Fibroblast of lung (primary cell): Measurements from ENCODE around the gene ZNF346. TPM values are rescaled to one million over a fixed set of nuclear protein-coding genes. Genes with fewer than 3 reads are reported as not detected.

Source experiments
- DNase-seq, 2 donors: peaks; one replicate each; pipeline versions ENCODE4 v3.0.0 to v3.0.0-alpha.2; 2010; ENCODE audit warnings: low read depth in 2 of 2
- H2AFZ ChIP-seq: 2 replicates; pipeline ENCODE4 v1.5.1; 2012; ENCODE audit warnings: low read length, control low read depth, inconsistent platforms
- H3K27ac ChIP-seq: 2 replicates; pipeline ENCODE4 v1.5.1; 2011; ENCODE audit warnings: low read length, control low read depth; ENCODE audit not compliant: insufficient read depth
- H3K27me3 ChIP-seq: 2 replicates; pipeline ENCODE4 v1.5.1; 2011; ENCODE audit warnings: mild to moderate bottlenecking, low read length; ENCODE audit not compliant: control insufficient read depth, insufficient read depth
- H3K36me3 ChIP-seq: 2 replicates; pipeline ENCODE4 v1.5.1; 2011; ENCODE audit warnings: low read length; ENCODE audit not compliant: control insufficient read depth, insufficient read depth
- H3K4me1 ChIP-seq: 2 replicates; pipeline ENCODE4 v1.5.1; 2011; ENCODE audit warnings: low read length; ENCODE audit not compliant: control insufficient read depth, insufficient read depth; ENCODE audit errors: extremely low read depth
- H3K4me2 ChIP-seq: 2 replicates; pipeline ENCODE4 v1.5.1; 2011; ENCODE audit warnings: low read length, control low read depth; ENCODE audit not compliant: insufficient read depth; ENCODE audit errors: extremely low read depth
- H3K4me3 ChIP-seq, 4 experiments: fragments of 200-600 bp in 1 of 4; sonication (generic) in 1 of 4; replicated peaks in 1 of 4; 2 replicates each; pipeline ENCODE4 v1.5.1; 2011 to 2016; ENCODE audit warnings: low read length in 4 of 4, low read depth in 3 of 4, mild to moderate bottlenecking in 3 of 4, control low read depth in 2 of 4, inconsistent platforms in 1 of 4, mixed read lengths in 1 of 4; ENCODE audit not compliant: insufficient read depth in 1 of 4; ENCODE audit errors: control extremely low read depth in 1 of 4
- H3K79me2 ChIP-seq: 2 replicates; pipeline ENCODE4 v1.5.1; 2012; ENCODE audit warnings: mild to moderate bottlenecking, low read length, inconsistent platforms; ENCODE audit not compliant: control insufficient read depth, insufficient read depth
- H3K9ac ChIP-seq: 2 replicates; pipeline ENCODE4 v1.5.1; 2011; ENCODE audit warnings: mild to moderate bottlenecking, low read length, control low read depth; ENCODE audit not compliant: insufficient read depth
- H3K9me3 ChIP-seq: 2 replicates; pipeline ENCODE4 v1.5.1; 2012; ENCODE audit warnings: low read depth, low read length; ENCODE audit not compliant: control insufficient read depth, insufficient read depth
- H4K20me1 ChIP-seq: 2 replicates; pipeline ENCODE4 v1.5.1; 2011; ENCODE audit warnings: low read length; ENCODE audit not compliant: control insufficient read depth, insufficient read depth; ENCODE audit errors: extremely low read depth
- CTCF ChIP-seq, 2 donors: IDR thresholded peaks in 1 of 2; conservative IDR thresholded peaks in 1 of 2; 1 replicate in 1 of 2; 2 replicates in 1 of 2; pipeline ENCODE4 v1.5.1; 2011 to 2012; ENCODE audit warnings: low read length in 2 of 2, control low read depth in 1 of 2, inconsistent platforms in 1 of 2, low read depth in 1 of 2, mild to moderate bottlenecking in 1 of 2
- EZH2 ChIP-seq: IDR thresholded peaks from 2 replicates; pipeline ENCODE4 v1.5.1; 2012; ENCODE audit warnings: low read length, control low read depth, mild to moderate bottlenecking; ENCODE audit errors: missing control alignments
- polyA plus RNA-seq, 2 donors: library from polyadenylated mRNA; depleted of rRNA in 1 of 2; stranded (reverse) in 1 of 2; unstranded in 1 of 2; fragments of >200 nt; gene quantifications; 2 replicates each; pipeline ENCODE4 v1.2.1, GENCODE V29; 2011 to 2012; ENCODE audit warnings: missing spikeins in 1 of 2
- total RNA-seq: library from RNA; depleted of rRNA; stranded (reverse); fragments of >200 nt; gene quantifications from 2 replicates; pipeline ENCODE4 v1.2.1, GENCODE V29; 2014

ZNF346 gene
- total and polyA plus RNA-seq, 2 donors (not counting 1 experiment from before 2014, with no cell fraction given): 14.0 to 14.9 TPM

GRCh38 chr5:177085985-177086653, 63.6 kb downstream of the ZNF346 start:
- Histone ChIP-seq H3K27ac (no peak overlapping the region), H3K79me2 (no peaks in the 10 kb centered on the region), H4K20me1 (no peaks in the 10 kb centered on the region), H3K9me3 (no peaks in the 10 kb centered on the region), H3K9ac (no peak overlapping the region), H2AFZ (no peak overlapping the region), H3K27me3 (peaks cover 8% of the 10 kb centered on the region), H3K4me3 (no peak overlapping the region), H3K4me2 (no peak overlapping the region), H3K4me1 (peaks cover 15% of the 10 kb centered on the region), H3K36me3 (no peaks in the 10 kb centered on the region)
- TF ChIP-seq CTCF (conservative IDR thresholded peaks at IDR 0.05 in 1 of 2, IDR thresholded peaks at IDR 0.05 in 1 of 2; ENCODE audit: low read depth in 1 of 2, low read length in 2 of 2) (no peak), EZH2 (no peak)
- peak in 1 of 2 donors; percentile 11 for DNase-seq

- no peaks in the 10 kb centered on the region for H3K79me2 ChIP-seq
- no peak within 1 kb of the TSS for H3K27ac ChIP-seq
- no peaks in the 10 kb centered on the region for H3K9me3 ChIP-seq
- H3K36me3 ChIP-seq: peaks cover 2% of the 10 kb centered on the region
- H3K4me1 ChIP-seq: peaks cover 15% of the 10 kb centered on the region
- peak; percentile 43 to 46 for TF ChIP-seq CTCF (conservative IDR thresholded peaks at IDR 0.05 in 1 of 2, IDR thresholded peaks at IDR 0.05 in 1 of 2; ENCODE audit: low read depth in 1 of 2, low read length in 2 of 2)
- peak; percentile 28 for TF ChIP-seq EZH2
- H3K4me2 ChIP-seq: peak within 1 kb of the TSS; percentile 8
- H3K27me3 ChIP-seq: peaks cover 8% of the 10 kb centered on the region
- DNase-seq: peak; percentile 40 to 70
- H2AFZ ChIP-seq: peak within 1 kb of the TSS; percentile 43
- H4K20me1 ChIP-seq: no peaks in the 10 kb centered on the region
- peak within 1 kb of the TSS; percentile 57 for H3K9ac ChIP-seq
- peak within 1 kb of the TSS; percentile 7 to 55 (median 33) for H3K4me3 ChIP-seq
Measured at GRCh38 chr5:177086654-177087397, 64.3 kb downstream of the ZNF346 start, which contains the start of gene FGFR4. TSS of gene FGFR4 (plus strand) at chr5:177086915. CDS start at chr5:177089603, 2,688 bp downstream.

- Histone ChIP-seq H2AFZ (no peak overlapping the region), H4K20me1 (no peaks in the 10 kb centered on the region), H3K79me2 (no peaks in the 10 kb centered on the region), H3K27me3 (peaks cover 8% of the 10 kb centered on the region), H3K4me1 (peaks cover 15% of the 10 kb centered on the region), H3K4me3 (peak overlapping the region; percentile 7 to 55 (median 33)), H3K9me3 (no peaks in the 10 kb centered on the region), H3K9ac (peak overlapping the region; percentile 57), H3K27ac (no peak overlapping the region), H3K36me3 (peaks cover 2% of the 10 kb centered on the region), H3K4me2 (peak overlapping the region; percentile 8)
- DNase-seq: no peak
- TF ChIP-seq EZH2 (no peak), CTCF (conservative IDR thresholded peaks at IDR 0.05 in 1 of 2, IDR thresholded peaks at IDR 0.05 in 1 of 2; ENCODE audit: low read depth in 1 of 2, low read length in 2 of 2) (no peak)
Measured at GRCh38 chr5:177087398-177088005, 65.0 kb downstream of the ZNF346 start.
